Astrocyte (in vitro differentiated cells and primary cell): Measurements from ENCODE around the gene NCOA1.

Source experiments
- EZH2 ChIP-seq: IDR thresholded peaks from 2 replicates; pipeline ENCODE4 v1.6.1; 2012; ENCODE audit warnings: mild to moderate bottlenecking, low read length, inconsistent platforms; ENCODE audit not compliant: insufficient read depth
- TF ChIP-seq, protein P1 (sequence below): IDR thresholded peaks from 2 replicates; pipeline ENCODE4 v1.5.1; 2011; ENCODE audit warnings: low read depth, mild to moderate bottlenecking, inconsistent platforms, low read length, moderate library complexity; ENCODE audit not compliant: insufficient read depth

GRCh38 chr2:24485197-24485596 lies 5.9 kb upstream of the NCOA1 start:
- TF ChIP-seq, protein P1, sequence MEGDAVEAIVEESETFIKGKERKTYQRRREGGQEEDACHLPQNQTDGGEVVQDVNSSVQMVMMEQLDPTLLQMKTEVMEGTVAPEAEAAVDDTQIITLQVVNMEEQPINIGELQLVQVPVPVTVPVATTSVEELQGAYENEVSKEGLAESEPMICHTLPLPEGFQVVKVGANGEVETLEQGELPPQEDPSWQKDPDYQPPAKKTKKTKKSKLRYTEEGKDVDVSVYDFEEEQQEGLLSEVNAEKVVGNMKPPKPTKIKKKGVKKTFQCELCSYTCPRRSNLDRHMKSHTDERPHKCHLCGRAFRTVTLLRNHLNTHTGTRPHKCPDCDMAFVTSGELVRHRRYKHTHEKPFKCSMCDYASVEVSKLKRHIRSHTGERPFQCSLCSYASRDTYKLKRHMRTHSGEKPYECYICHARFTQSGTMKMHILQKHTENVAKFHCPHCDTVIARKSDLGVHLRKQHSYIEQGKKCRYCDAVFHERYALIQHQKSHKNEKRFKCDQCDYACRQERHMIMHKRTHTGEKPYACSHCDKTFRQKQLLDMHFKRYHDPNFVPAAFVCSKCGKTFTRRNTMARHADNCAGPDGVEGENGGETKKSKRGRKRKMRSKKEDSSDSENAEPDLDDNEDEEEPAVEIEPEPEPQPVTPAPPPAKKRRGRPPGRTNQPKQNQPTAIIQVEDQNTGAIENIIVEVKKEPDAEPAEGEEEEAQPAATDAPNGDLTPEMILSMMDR: no peak
- no peak for TF ChIP-seq EZH2
